ENCODE data around the gene BICD2. TPM values are rescaled to one million over a fixed set of nuclear protein-coding genes. Genes with fewer than 3 reads are reported as not detected.

BICD2 gene
- total and polyA plus RNA-seq, 2 of the 13 experiments (the other 11 are each of a cell fraction or from before 2014, with no cell fraction given) = 5.1 to 17.4 TPM

GRCh38 chr9:92669890-92670708 is 94.5 kb downstream of the BICD2 start, which contains the start of gene IPPK (continued):
- TF ChIP-seq HIC2 (CRISPR knock-in tag; IDR thresholded peaks at IDR 0.05; ENCODE audit: low read depth) (no peak), ZNF224 (CRISPR knock-in tag; IDR thresholded peaks at IDR 0.05) (0 out of 2 replicates have a peak, but pooled peaks have one; percentile 68), PRMT3 (CRISPR knock-in tag; IDR thresholded peaks at IDR 0.05; ENCODE audit: borderline replicate concordance, low read depth) (no peak), KLF16 (CRISPR knock-in tag; IDR thresholded peaks at IDR 0.05) (no peak), SP2 (CRISPR knock-in tag; IDR thresholded peaks at IDR 0.05) (peak; percentile 68; the same call in 1 of the 2 replicates), SMARCC2 (IDR thresholded peaks at IDR 0.05) (no peak), PLRG1 (conservative IDR thresholded peaks at IDR 0.05) (no peak), PAF1 (CRISPR knock-in tag; IDR thresholded peaks at IDR 0.05) (no peak), GMEB1 (CRISPR knock-in tag; IDR thresholded peaks at IDR 0.05; ENCODE audit: borderline replicate concordance) (peak; percentile 89), ZBTB42 (CRISPR knock-in tag; IDR thresholded peaks at IDR 0.05) (0 out of 2 replicates have a peak, but pooled peaks have one; percentile 21), ZNF570 (CRISPR knock-in tag; IDR thresholded peaks at IDR 0.05; ENCODE audit: borderline replicate concordance) (no peak), ZNF557 (CRISPR knock-in tag; IDR thresholded peaks at IDR 0.05) (no peak), NR2F2 (IDR thresholded peaks at IDR 0.05; ENCODE audit: borderline replicate concordance, low read depth) (no peak), KAT2B (IDR thresholded peaks at IDR 0.05; ENCODE audit: borderline replicate concordance, low read depth, low read length) (no peak), MTA1 (CRISPR knock-in tag; IDR thresholded peaks at IDR 0.05; ENCODE audit: borderline replicate concordance) (peak; percentile 51), ATM (IDR thresholded peaks at IDR 0.05; ENCODE audit: borderline replicate concordance) (no peak), REXO4 (CRISPR knock-in tag; IDR thresholded peaks at IDR 0.05; ENCODE audit: borderline replicate concordance) (no peak), SKIL (CRISPR knock-in tag; IDR thresholded peaks at IDR 0.05; ENCODE audit: borderline replicate concordance) (peak; percentile 37; the same call in 1 of the 2 replicates), ZFP62 (CRISPR knock-in tag; IDR thresholded peaks at IDR 0.05) (no peak), ZNF878 (CRISPR knock-in tag; IDR thresholded peaks at IDR 0.05) (peak; percentile 81), ZNF20 (CRISPR knock-in tag; IDR thresholded peaks at IDR 0.05) (no peak), ZNF180 (CRISPR knock-in tag; IDR thresholded peaks at IDR 0.05; ENCODE audit: borderline replicate concordance, low read depth) (no peak)

Data from HepG2 (cell line).